ENCODE results near the gene ATG14.

Gene ATG14

DNA sequence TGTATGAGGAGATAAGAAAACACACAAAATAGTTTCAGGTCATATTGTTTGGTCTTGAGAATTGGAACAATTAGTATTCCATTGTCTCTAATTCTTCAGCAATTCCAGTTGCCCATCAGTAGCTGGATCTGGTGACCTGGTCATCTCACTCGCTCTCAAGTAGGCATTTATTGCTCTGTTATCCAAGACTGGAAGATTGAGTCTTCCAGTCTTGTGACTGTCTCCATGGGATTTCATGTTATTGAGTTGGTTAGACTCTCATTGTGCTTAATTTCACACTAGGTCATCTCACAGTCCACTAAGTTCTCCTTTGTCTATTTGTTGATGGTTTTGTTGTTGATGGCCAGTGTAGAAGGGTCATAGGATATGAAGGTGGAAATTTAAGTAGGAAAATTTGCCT lies 92.9 kb downstream of the ATG14 start (continued):
- TF ChIP-seq KLF8 (tag by site-specific recombination; IDR thresholded peaks at IDR 0.05) = no peak
- no peak for TF ChIP-seq ZNF157 (tag by site-specific recombination; IDR thresholded peaks at IDR 0.05)
- TF ChIP-seq ZNF223 (tag by site-specific recombination; IDR thresholded peaks at IDR 0.05) = no peak
- TF ChIP-seq ZNF112 (tag by site-specific recombination; IDR thresholded peaks at IDR 0.05) = no peak
- no peak for TF ChIP-seq ZNF350 (tag by site-specific recombination; IDR thresholded peaks at IDR 0.05)
- TF ChIP-seq HOXA7 (CRISPR knock-in tag; IDR thresholded peaks at IDR 0.05; ENCODE audit: borderline replicate concordance) = no peak
- TF ChIP-seq ZNF677 (tag by site-specific recombination; IDR thresholded peaks at IDR 0.05) = no peak

DNA sequence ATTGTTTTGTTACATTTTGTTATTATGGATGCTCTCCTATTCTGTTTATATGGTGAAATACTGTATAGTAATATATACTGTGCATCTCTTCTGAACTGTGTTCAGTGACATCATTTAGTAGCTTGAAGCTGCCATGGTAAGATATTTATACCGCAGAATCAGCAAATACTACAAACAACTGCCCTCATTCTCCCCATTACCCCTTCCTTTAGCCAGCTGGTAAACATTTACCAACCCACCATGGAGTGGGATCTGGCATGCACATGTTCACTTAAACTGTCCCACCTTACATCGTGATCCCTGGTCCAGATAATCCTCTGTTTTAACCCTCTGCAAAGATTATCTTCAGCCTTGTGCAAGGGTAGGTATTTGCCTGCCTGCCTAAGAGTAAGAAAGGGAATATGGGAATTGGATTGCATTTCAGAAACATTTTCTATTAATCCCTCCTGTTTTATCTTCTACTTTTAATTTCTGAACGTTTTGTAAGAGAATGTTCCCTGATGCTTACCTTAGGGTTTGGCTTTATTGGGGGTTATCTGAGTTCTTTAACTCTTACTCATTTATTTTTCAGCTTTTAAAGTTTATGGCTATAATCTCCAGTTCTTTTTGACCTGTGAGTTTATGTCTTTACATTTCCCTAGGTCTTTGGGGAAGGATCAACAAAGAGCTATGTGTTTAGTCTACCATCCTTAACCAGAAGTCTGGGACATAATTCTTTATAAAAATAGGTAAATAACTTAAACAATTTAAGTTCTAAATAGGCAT lies 93.9 kb downstream of the ATG14 start:
- no peak overlapping the region for H3K27ac ChIP-seq (ENCODE audit: extremely low read depth, low read depth, low read length)
- no peaks in the 10 kb centered on the region for H3K4me1 ChIP-seq (ENCODE audit: control insufficient read depth, insufficient read depth, low read length)
- no peak overlapping the region for H3K4me3 ChIP-seq (ENCODE audit: low read depth, low read length)
- peaks cover 0 to 14% of the 10 kb centered on the region in 2 experiments; a peak in 1 of 3 replicates for H3K36me3 ChIP-seq (ENCODE audit: control insufficient read depth in 2 of 2, insufficient read depth in 1 of 2, low read length in 2 of 2)
- POLR2A ChIA-PET = no interaction called here
- TF ChIP-seq ZBTB17 (tag by site-specific recombination; IDR thresholded peaks at IDR 0.05) (no peak), ZSCAN30 (tag by site-specific recombination; IDR thresholded peaks at IDR 0.05) (no peak), ZNF558 (tag by site-specific recombination; IDR thresholded peaks at IDR 0.05) (no peak), ZNF112 (tag by site-specific recombination; IDR thresholded peaks at IDR 0.05) (no peak), ZNF514 (tag by site-specific recombination; IDR thresholded peaks at IDR 0.05) (no peak), REPIN1 (tag by site-specific recombination; IDR thresholded peaks at IDR 0.05; ENCODE audit: low read depth) (no peak), ZNF184 (tag by site-specific recombination; IDR thresholded peaks at IDR 0.05) (no peak), OVOL3 (tag by site-specific recombination; IDR thresholded peaks at IDR 0.05) (no peak), ZNF155 (tag by site-specific recombination; IDR thresholded peaks at IDR 0.05) (no peak), YY2 (tag by site-specific recombination; IDR thresholded peaks at IDR 0.05) (no peak)
- TF ChIP-seq, protein P1, sequence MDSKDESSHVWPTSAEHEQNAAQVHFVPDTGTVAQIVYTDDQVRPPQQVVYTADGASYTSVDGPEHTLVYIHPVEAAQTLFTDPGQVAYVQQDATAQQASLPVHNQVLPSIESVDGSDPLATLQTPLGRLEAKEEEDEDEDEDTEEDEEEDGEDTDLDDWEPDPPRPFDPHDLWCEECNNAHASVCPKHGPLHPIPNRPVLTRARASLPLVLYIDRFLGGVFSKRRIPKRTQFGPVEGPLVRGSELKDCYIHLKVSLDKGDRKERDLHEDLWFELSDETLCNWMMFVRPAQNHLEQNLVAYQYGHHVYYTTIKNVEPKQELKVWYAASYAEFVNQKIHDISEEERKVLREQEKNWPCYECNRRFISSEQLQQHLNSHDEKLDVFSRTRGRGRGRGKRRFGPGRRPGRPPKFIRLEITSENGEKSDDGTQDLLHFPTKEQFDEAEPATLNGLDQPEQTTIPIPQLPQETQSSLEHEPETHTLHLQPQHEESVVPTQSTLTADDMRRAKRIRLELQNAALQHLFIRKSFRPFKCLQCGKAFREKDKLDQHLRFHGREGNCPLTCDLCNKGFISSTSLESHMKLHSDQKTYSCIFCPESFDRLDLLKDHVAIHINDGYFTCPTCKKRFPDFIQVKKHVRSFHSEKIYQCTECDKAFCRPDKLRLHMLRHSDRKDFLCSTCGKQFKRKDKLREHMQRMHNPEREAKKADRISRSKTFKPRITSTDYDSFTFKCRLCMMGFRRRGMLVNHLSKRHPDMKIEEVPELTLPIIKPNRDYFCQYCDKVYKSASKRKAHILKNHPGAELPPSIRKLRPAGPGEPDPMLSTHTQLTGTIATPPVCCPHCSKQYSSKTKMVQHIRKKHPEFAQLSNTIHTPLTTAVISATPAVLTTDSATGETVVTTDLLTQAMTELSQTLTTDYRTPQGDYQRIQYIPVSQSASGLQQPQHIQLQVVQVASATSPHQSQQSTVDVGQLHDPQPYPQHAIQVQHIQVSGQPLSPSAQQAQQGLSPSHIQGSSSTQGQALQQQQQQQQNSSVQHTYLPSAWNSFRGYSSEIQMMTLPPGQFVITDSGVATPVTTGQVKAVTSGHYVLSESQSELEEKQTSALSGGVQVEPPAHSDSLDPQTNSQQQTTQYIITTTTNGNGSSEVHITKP (tag by site-specific recombination; IDR thresholded peaks at IDR 0.05) = no peak
- TF ChIP-seq, protein P2, sequence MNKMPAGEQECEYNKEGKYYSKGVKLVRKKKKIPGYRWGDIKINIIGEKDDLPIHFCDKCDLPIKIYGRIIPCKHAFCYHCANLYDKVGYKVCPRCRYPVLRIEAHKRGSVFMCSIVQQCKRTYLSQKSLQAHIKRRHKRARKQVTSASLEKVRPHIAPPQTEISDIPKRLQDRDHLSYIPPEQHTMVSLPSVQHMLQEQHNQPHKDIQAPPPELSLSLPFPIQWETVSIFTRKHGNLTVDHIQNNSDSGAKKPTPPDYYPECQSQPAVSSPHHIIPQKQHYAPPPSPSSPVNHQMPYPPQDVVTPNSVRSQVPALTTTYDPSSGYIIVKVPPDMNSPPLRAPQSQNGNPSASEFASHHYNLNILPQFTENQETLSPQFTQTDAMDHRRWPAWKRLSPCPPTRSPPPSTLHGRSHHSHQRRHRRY (tag by site-specific recombination; IDR thresholded peaks at IDR 0.05) = no peak
- TF ChIP-seq, protein P3, sequence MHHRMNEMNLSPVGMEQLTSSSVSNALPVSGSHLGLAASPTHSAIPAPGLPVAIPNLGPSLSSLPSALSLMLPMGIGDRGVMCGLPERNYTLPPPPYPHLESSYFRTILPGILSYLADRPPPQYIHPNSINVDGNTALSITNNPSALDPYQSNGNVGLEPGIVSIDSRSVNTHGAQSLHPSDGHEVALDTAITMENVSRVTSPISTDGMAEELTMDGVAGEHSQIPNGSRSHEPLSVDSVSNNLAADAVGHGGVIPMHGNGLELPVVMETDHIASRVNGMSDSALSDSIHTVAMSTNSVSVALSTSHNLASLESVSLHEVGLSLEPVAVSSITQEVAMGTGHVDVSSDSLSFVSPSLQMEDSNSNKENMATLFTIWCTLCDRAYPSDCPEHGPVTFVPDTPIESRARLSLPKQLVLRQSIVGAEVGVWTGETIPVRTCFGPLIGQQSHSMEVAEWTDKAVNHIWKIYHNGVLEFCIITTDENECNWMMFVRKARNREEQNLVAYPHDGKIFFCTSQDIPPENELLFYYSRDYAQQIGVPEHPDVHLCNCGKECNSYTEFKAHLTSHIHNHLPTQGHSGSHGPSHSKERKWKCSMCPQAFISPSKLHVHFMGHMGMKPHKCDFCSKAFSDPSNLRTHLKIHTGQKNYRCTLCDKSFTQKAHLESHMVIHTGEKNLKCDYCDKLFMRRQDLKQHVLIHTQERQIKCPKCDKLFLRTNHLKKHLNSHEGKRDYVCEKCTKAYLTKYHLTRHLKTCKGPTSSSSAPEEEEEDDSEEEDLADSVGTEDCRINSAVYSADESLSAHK (tag by site-specific recombination; IDR thresholded peaks at IDR 0.05) = no peak
- TF ChIP-seq, protein P4, sequence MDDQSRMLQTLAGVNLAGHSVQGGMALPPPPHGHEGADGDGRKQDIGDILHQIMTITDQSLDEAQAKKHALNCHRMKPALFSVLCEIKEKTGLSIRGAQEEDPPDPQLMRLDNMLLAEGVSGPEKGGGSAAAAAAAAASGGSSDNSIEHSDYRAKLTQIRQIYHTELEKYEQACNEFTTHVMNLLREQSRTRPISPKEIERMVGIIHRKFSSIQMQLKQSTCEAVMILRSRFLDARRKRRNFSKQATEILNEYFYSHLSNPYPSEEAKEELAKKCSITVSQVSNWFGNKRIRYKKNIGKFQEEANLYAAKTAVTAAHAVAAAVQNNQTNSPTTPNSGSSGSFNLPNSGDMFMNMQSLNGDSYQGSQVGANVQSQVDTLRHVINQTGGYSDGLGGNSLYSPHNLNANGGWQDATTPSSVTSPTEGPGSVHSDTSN (CRISPR knock-in tag; IDR thresholded peaks at IDR 0.05) = no peak
- H3K9me3 ChIP-seq (ENCODE audit: control insufficient read depth, insufficient read depth, low read depth, low read length) = no peaks in the 10 kb centered on the region; the same call in 1 of the 2 replicates
- CTCF ChIA-PET = interaction anchor here (0.7 to 2.3 kb wide), 2 partner anchors 37 to 50 kb away, joined by 3 to 11 read pairs; no protein-coding TSS in a partner anchor
